C4-2B (cell line): ENCODE results near the gene ITIH4.

Experiments
- CTCF ChIP-seq: fragments of 450-650 bp; conservative IDR thresholded peaks from 2 replicates; pipeline ENCODE4 v1.5.1; 2017; ENCODE audit warnings: mild to moderate bottlenecking
- ZFX ChIP-seq: fragments of 450-650 bp; IDR thresholded peaks from 2 replicates; pipeline ENCODE4 v1.6.1; 2017

- no peak for TF ChIP-seq CTCF
- TF ChIP-seq ZFX = no peak
These were observed 21.3 kb downstream of the ITIH4 start for GRCh38 chr3:52809149-52809548.
